Measurements from ENCODE around the gene ZNF2. TPM values are rescaled to one million over a fixed set of nuclear protein-coding genes. Genes with fewer than 3 reads are reported as not detected.
A peak's percentile ranks its signal among the peaks of the same experiment; 100 is the strongest.

The ZNF2 gene
- total and polyA plus RNA-seq, 2 of the 13 experiments (the other 11 are each of a cell fraction or from before 2014, with no cell fraction given) = 4.3 to 6.1 TPM

- TF ChIP-seq MTF2 (CRISPR knock-in tag; IDR thresholded peaks at IDR 0.05; ENCODE audit: borderline replicate concordance) = 0 out of 2 replicates have a peak, but pooled peaks have one; percentile 27
- 0 out of 2 replicates have a peak, but pooled peaks have one; percentile 10 for TF ChIP-seq SIN3A (IDR thresholded peaks at IDR 0.05; ENCODE audit: borderline replicate concordance, low read depth, low read length)
- peak; percentile 98 for TF ChIP-seq KDM2A (CRISPR knock-in tag; IDR thresholded peaks at IDR 0.05; ENCODE audit: borderline replicate concordance, low read depth)
- TF ChIP-seq POGZ (CRISPR knock-in tag; IDR thresholded peaks at IDR 0.05) = peak; percentile 88
- TF ChIP-seq ZNF616 (CRISPR knock-in tag; IDR thresholded peaks at IDR 0.05; ENCODE audit: low read depth) = peak; percentile 93
- no peak for TF ChIP-seq ZMAT5 (CRISPR knock-in tag; IDR thresholded peaks at IDR 0.05; ENCODE audit: borderline replicate concordance, low read depth)
- no peak for TF ChIP-seq KLF9 (CRISPR knock-in tag; IDR thresholded peaks at IDR 0.05; ENCODE audit: low read depth)
- peak in 1 of 2 experiments; percentile 87; a peak in 2 of 4 replicates for TF ChIP-seq KLF16 (CRISPR knock-in tag; IDR thresholded peaks at IDR 0.05)
- no peak for TF ChIP-seq PRMT3 (CRISPR knock-in tag; IDR thresholded peaks at IDR 0.05; ENCODE audit: borderline replicate concordance, low read depth)
- no peak for TF ChIP-seq TCF7L2 (IDR thresholded peaks at IDR 0.05; ENCODE audit: low read depth, low read length)
- peak; percentile 83 for TF ChIP-seq ZBTB3 (CRISPR knock-in tag; IDR thresholded peaks at IDR 0.05; ENCODE audit: borderline replicate concordance, low read depth)
- no peak for TF ChIP-seq CCAR2 (optimal IDR thresholded peaks at IDR 0.05; ENCODE audit: low read depth, low read length)
- no peak for TF ChIP-seq SCMH1 (CRISPR knock-in tag; IDR thresholded peaks at IDR 0.05; ENCODE audit: borderline replicate concordance)
- no peak for TF ChIP-seq MNT (IDR thresholded peaks at IDR 0.05)
- no peak for TF ChIP-seq HHEX (CRISPR knock-in tag; IDR thresholded peaks at IDR 0.05)
- TF ChIP-seq MLXIP (CRISPR knock-in tag; IDR thresholded peaks at IDR 0.05; ENCODE audit: borderline replicate concordance) = no peak
- TF ChIP-seq MYC (CRISPR knock-in tag; IDR thresholded peaks at IDR 0.05; ENCODE audit: borderline replicate concordance) = peak; percentile 95
- no peak for TF ChIP-seq DDIT3 (CRISPR knock-in tag; IDR thresholded peaks at IDR 0.05)
- no peak for TF ChIP-seq ZNF879 (CRISPR knock-in tag; IDR thresholded peaks at IDR 0.05)
- no peak for TF ChIP-seq CENPX (CRISPR knock-in tag; IDR thresholded peaks at IDR 0.05)
- peak; percentile 94 for TF ChIP-seq REPIN1 (CRISPR knock-in tag; IDR thresholded peaks at IDR 0.05; ENCODE audit: borderline replicate concordance, low read depth)
- TF ChIP-seq RBM22 (optimal IDR thresholded peaks at IDR 0.05; ENCODE audit: low read length) = no peak
- peak; percentile 67; the same call in 1 of the 2 replicates for TF ChIP-seq BCL3 (CRISPR knock-in tag; IDR thresholded peaks at IDR 0.05)
Observed at GRCh38 chr2:95121407-95122196, 44.0 kb upstream of the ZNF2 start, which contains the start of gene MRPS5 (continued).

Data from HepG2 (cell line).